HCT116 (cell line): ENCODE data around the gene ARHGEF12. TPM values are rescaled to one million over a fixed set of nuclear protein-coding genes. Genes with fewer than 3 reads are reported as not detected.
A peak's percentile ranks its signal among the peaks of the same experiment; 100 is the strongest.

Experiments used
- ATAC-seq: fragments of 200-7000 bp; cut with Tn5 transposase; 2 replicates; pipeline ENCODE4 v1.9.1; 2020; ENCODE audit warnings: mild to moderate bottlenecking, moderate library complexity
- BruUV-seq: library from RNA; stranded (reverse); fragments of 400-500 nt; replicated peaks from 2 replicates; lab custom pipeline; 2021; lab: Mats Ljungman, UMichigan
- CTCF ChIA-PET: fragments of 300-600 bp; sonication (Branson Sonifier 250); formaldehyde crosslinking; loops from one replicate; lab custom pipeline; 2021; ENCODE audit warnings: antibody characterized with exemption; lab: Charles Lee
- POLR2A ChIA-PET: fragments of 300-600, 350-600 bp; sonication (Branson Sonifier 250); formaldehyde crosslinking; loops from one replicate; lab custom pipeline; 2021; ENCODE audit warnings: antibody characterized with exemption; lab: Charles Lee
- RAD21 ChIA-PET, 2 experiments: fragments of 300-600 bp; sonication (Branson Sonifier 250); formaldehyde crosslinking; loops; one replicate each; lab custom pipeline; 2023; ENCODE audit warnings: low total read pairs in 2 of 2; ENCODE audit not compliant: uncharacterized antibody in 2 of 2, unreplicated experiment in 2 of 2, low non-redundant PET in 1 of 2; lab: Charles Lee
- DNase-seq: peaks from one replicate; pipeline ENCODE4 v3.0.0-alpha.2; 2010; ENCODE audit warnings: low read depth, low spot score
- H2AFZ ChIP-seq: fragments of 200-600 bp; shearing (Covaris generic), sonication (generic); 2 replicates; pipeline ENCODE4 v1.6.1; 2017; ENCODE audit warnings: low read depth, mixed run types, mixed read lengths, antibody characterized with exemption, low read length; ENCODE audit not compliant: poor library complexity, severe bottlenecking
- H3K27ac ChIP-seq: 2 replicates; pipeline ENCODE4 v1.5.1; 2012; ENCODE audit warnings: low read depth, low read length
- H3K27me3 ChIP-seq: fragments of 200-600 bp; sonication (generic); 2 replicates; pipeline ENCODE4 v1.6.1; 2016; ENCODE audit warnings: mixed run types, low read length, mixed read lengths; ENCODE audit not compliant: insufficient read depth
- H3K36me3 ChIP-seq, 2 experiments: fragments of 200-500 bp in 1 of 2; fragments of 200-600 bp in 1 of 2; sonication (Bioruptor generic) in 1 of 2; sonication (generic) in 1 of 2; 2 replicates each; pipeline versions ENCODE4 v1.5.1 to v1.6.1; 2014 to 2016; ENCODE audit warnings: low read length in 2 of 2, inconsistent platforms in 1 of 2, mixed read lengths in 1 of 2, mixed run types in 1 of 2; ENCODE audit not compliant: insufficient read depth in 2 of 2, control insufficient read depth in 1 of 2
- H3K4me1 ChIP-seq, 2 experiments: fragments of 200-600 bp in 1 of 2; sonication (generic) in 1 of 2; 2 replicates each; pipeline versions ENCODE4 v1.5.1 to v1.6.1; 2012 to 2017; ENCODE audit warnings: low read length in 2 of 2, inconsistent platforms in 1 of 2, mild to moderate bottlenecking in 1 of 2, mixed read lengths in 1 of 2, mixed run types in 1 of 2, moderate library complexity in 1 of 2; ENCODE audit not compliant: insufficient read depth in 2 of 2, control insufficient read depth in 1 of 2
- H3K4me2 ChIP-seq: fragments of 200-600 bp; sonication (generic); 2 replicates; pipeline ENCODE4 v1.6.1; 2017; ENCODE audit warnings: mixed run types, low read length, mixed read lengths
- H3K4me3 ChIP-seq, 2 experiments: fragments of 200-600 bp in 1 of 2; sonication (generic) in 1 of 2; replicated peaks in 1 of 2; 2 replicates each; pipeline ENCODE4 v1.5.1; 2011 to 2016; ENCODE audit warnings: low read length in 2 of 2, control low read depth in 1 of 2, low read depth in 1 of 2, mild to moderate bottlenecking in 1 of 2, mixed read lengths in 1 of 2, mixed run types in 1 of 2
- H3K79me2 ChIP-seq: fragments of 200-600 bp; sonication (generic); 2 replicates; pipeline ENCODE4 v1.6.1; 2017; ENCODE audit warnings: mild to moderate bottlenecking, mixed run types, low read length, moderate library complexity, mixed read lengths; ENCODE audit not compliant: insufficient read depth
- H3K9ac ChIP-seq: fragments of 200-600 bp; sonication (generic); 2 replicates; pipeline ENCODE4 v1.6.1; 2016; ENCODE audit warnings: low read length, mixed read lengths
- H3K9me2 ChIP-seq: fragments of 200-600 bp; sonication (generic), shearing (Covaris generic); 2 replicates; pipeline ENCODE4 v1.6.1; 2017; ENCODE audit warnings: mixed run types, mild to moderate bottlenecking, moderate library complexity; ENCODE audit not compliant: insufficient read depth
- H3K9me3 ChIP-seq, 2 experiments: fragments of 200-500 bp in 1 of 2; fragments of 200-600 bp in 1 of 2; sonication (Bioruptor generic) in 1 of 2; sonication (generic) in 1 of 2; 2 replicates each; pipeline ENCODE4 v1.6.1; 2014 to 2017; ENCODE audit warnings: low read length in 2 of 2, mixed read lengths in 2 of 2, inconsistent platforms in 1 of 2, low read depth in 1 of 2, mild to moderate bottlenecking in 1 of 2, mixed run types in 1 of 2, moderate library complexity in 1 of 2; ENCODE audit not compliant: control insufficient read depth in 1 of 2, insufficient read depth in 1 of 2
- H4K20me1 ChIP-seq: fragments of 200-600 bp; sonication (generic), shearing (Covaris generic); 2 replicates; pipeline ENCODE4 v1.6.1; 2017; ENCODE audit warnings: mixed run types, mild to moderate bottlenecking, moderate library complexity; ENCODE audit not compliant: insufficient read depth
- CBX3 ChIP-seq: IDR thresholded peaks from 2 replicates; pipeline ENCODE4 v1.6.1; 2012; ENCODE audit warnings: low read depth
- CTCF ChIP-seq, 3 experiments: fragments of 200-600 bp in 1 of 3; sonication (generic) in 1 of 3; IDR thresholded peaks in 2 of 3; conservative IDR thresholded peaks in 1 of 3; 2 replicates each; pipeline ENCODE4 v1.5.1; 2012 to 2017; ENCODE audit warnings: low read depth in 2 of 3, low read length in 2 of 3, antibody characterized with exemption in 1 of 3, borderline replicate concordance in 1 of 3, control low read depth in 1 of 3, mild to moderate bottlenecking in 1 of 3, mixed read lengths in 1 of 3, mixed run types in 1 of 3, moderate library complexity in 1 of 3; ENCODE audit not compliant: insufficient read depth in 1 of 3
- EGR1 ChIP-seq: IDR thresholded peaks from 2 replicates; pipeline ENCODE4 v1.6.1; 2012; ENCODE audit warnings: low read depth
- POLR2A ChIP-seq: IDR thresholded peaks from 2 replicates; pipeline ENCODE4 v1.7.0; 2011; ENCODE audit warnings: borderline replicate concordance; ENCODE audit not compliant: insufficient read depth, insufficient read length; ENCODE audit errors: extremely low read depth
- POLR2AphosphoS5 ChIP-seq: IDR thresholded peaks from 2 replicates; pipeline ENCODE4 v1.6.1; 2011; ENCODE audit warnings: mild to moderate bottlenecking, low read depth, low read length, moderate library complexity
- REST ChIP-seq: IDR thresholded peaks from 2 replicates; pipeline ENCODE4 v1.6.1; 2012; ENCODE audit warnings: low read depth
- YY1 ChIP-seq: IDR thresholded peaks from 2 replicates; pipeline ENCODE4 v1.6.1; 2011; ENCODE audit warnings: low read length, low read depth, moderate library complexity, mild to moderate bottlenecking; ENCODE audit not compliant: insufficient replicate concordance; ENCODE audit errors: extremely low read depth
- ZFX ChIP-seq: fragments of 450-650 bp; IDR thresholded peaks from 2 replicates; pipeline ENCODE4 v1.6.1; 2017
- intact Hi-C: fragments of 100-400 bp; cut with micrococcal nuclease; formaldehyde crosslinking; loops from 2 replicates; pipeline ENCODE4 v1.10.0; 2022
- total RNA-seq: library from RNA; stranded (reverse); gene quantifications from one replicate; pipeline ENCODE4 v1.2.1, GENCODE V29; 2021; ENCODE audit not compliant: unreplicated experiment

Gene ARHGEF12
- total RNA-seq, 1 experiment from 2014 or later = 81.4 TPM

GRCh38 chr11:120512739-120513435 is 176.7 kb downstream of the ARHGEF12 start:
- H4K20me1 ChIP-seq = no peaks in the 10 kb centered on the region
- ChIA-PET POLR2A (no interaction called here), RAD21 (interaction anchor here in 1 of 2 experiments (0.7 kb wide), 1 partner anchor 138 kb away, joined by 3 read pairs; no protein-coding TSS in a partner anchor), CTCF (interaction anchor here (0.7 to 1.7 kb wide), 5 partner anchors 10 to 439 kb away, joined by 3 to 6 read pairs (median 3); no protein-coding TSS in a partner anchor)
- no peak overlapping the region for H3K9ac ChIP-seq
- peaks cover 7 to 10% of the 10 kb centered on the region in 2 experiments; a peak in 3 of 4 replicates for H3K4me1 ChIP-seq
- BruUV-seq = no TSS peak
- no peak for DNase-seq
- no peak overlapping the region for H2AFZ ChIP-seq
- intact Hi-C loops = loop anchor here (5.0 kb wide), 3 partner anchors 414 to 679 kb away; no protein-coding TSS in a partner anchor
- no peaks in the 10 kb centered on the region for H3K36me3 ChIP-seq
- TF ChIP-seq CTCF (IDR thresholded peaks at IDR 0.05 in 2 of 3, conservative IDR thresholded peaks at IDR 0.05 in 1 of 3; ENCODE audit: borderline replicate concordance in 1 of 3, insufficient read depth in 1 of 3, low read depth in 2 of 3, low read length in 2 of 3) (peak in 2 of 3 experiments; percentile 20 to 24; a peak in 2 of 6 replicates), POLR2A (no peak), EGR1 (no peak), CBX3 (no peak), YY1 (peak; percentile 7), POLR2AphosphoS5 (no peak), ZFX (no peak), REST (no peak)
- H3K27me3 ChIP-seq = no peaks in the 10 kb centered on the region
- H3K9me2 ChIP-seq = no peaks in the 10 kb centered on the region
- H3K9me3 ChIP-seq = no peaks in the 10 kb centered on the region
- H3K27ac ChIP-seq = no peak overlapping the region; the same call in 1 of the 2 replicates
- H3K4me2 ChIP-seq = no peak overlapping the region
- ATAC-seq = no peak
- H3K4me3 ChIP-seq = no peak overlapping the region
- no peaks in the 10 kb centered on the region for H3K79me2 ChIP-seq
